ENCODE results near the gene FAM124B.

FAM124B gene

DNA sequence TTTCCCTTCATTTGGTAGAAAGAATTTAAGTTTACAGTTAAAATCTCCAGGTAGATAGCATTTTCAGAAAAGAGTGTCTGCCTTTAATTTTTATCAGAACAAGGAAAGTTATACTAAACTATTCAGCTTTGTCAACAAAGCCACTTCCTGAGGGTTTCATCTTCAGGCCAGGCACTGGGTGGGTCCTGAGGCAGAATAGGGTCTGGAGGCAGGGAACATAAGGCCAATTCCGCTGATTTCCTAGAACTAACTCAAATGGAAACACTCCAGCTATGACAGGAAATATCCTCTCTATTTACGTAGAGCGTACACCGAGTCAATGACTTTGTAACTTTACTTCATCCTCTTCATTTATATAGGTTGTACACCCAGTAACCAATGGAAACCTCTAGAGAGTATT is 32.7 kb upstream of the FAM124B start:
- H3K9me3 ChIP-seq (ENCODE audit: severe bottlenecking) = no peaks in the 10 kb centered on the region
- TF ChIP-seq CTCF (IDR thresholded peaks at IDR 0.05; ENCODE audit: poor library complexity, severe bottlenecking) = no peak
- no peaks in the 10 kb centered on the region for H3K36me3 ChIP-seq (ENCODE audit: low read depth)
- no peaks in the 10 kb centered on the region for H3K27me3 ChIP-seq (ENCODE audit: insufficient read depth, poor library complexity, severe bottlenecking)
- no peak overlapping the region for H3K27ac ChIP-seq (ENCODE audit: poor library complexity, severe bottlenecking)
- DNase-seq (ENCODE audit: low spot score) (no peak), ATAC-seq (ENCODE audit: low read depth) (no peak)
- no peak overlapping the region for H3K4me3 ChIP-seq (ENCODE audit: severe bottlenecking)
- no peaks in the 10 kb centered on the region for H3K4me1 ChIP-seq (ENCODE audit: insufficient read depth, poor library complexity, severe bottlenecking)

- Histone ChIP-seq H3K27ac (ENCODE audit: poor library complexity, severe bottlenecking) (no peak overlapping the region), H3K4me1 (ENCODE audit: insufficient read depth, poor library complexity, severe bottlenecking) (no peaks in the 10 kb centered on the region), H3K9me3 (ENCODE audit: severe bottlenecking) (no peaks in the 10 kb centered on the region), H3K27me3 (ENCODE audit: insufficient read depth, poor library complexity, severe bottlenecking) (no peaks in the 10 kb centered on the region), H3K4me3 (ENCODE audit: severe bottlenecking) (no peak overlapping the region), H3K36me3 (ENCODE audit: low read depth) (no peaks in the 10 kb centered on the region)
- TF ChIP-seq CTCF (IDR thresholded peaks at IDR 0.05; ENCODE audit: poor library complexity, severe bottlenecking) = no peak
- no peak for ATAC-seq (ENCODE audit: low read depth)
- DNase-seq (ENCODE audit: low spot score) = no peak
Observed at GRCh38 chr2:224433442-224433841, 31.5 kb upstream of the FAM124B start.

DNA sequence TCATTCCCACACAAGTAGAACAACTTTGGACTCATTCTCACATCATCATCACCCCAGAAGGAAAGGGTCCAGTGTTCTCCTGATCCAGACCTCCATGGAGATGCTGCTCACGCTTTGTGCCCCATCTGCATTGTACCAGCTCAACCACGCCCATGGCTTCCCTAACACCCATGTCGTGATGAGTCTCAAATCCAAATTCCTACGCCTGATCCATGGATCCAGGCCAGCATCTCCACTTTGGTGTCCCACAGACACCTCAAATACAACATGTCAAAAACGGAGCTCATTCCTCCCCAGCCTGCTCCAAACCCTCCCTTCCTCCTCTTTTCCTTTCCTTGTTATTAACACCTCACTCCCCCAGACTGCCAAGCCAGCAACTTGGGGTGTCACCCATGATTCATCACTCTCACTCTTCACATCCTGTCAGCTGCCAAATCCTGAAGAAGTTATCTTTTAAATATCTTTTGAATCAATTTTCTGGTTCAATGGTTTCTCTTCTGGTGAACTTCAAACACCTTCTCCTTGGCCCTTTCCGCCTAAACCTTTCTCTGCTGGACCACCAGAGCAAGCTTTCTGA is 30.2 kb upstream of the FAM124B start:
- no peak for ATAC-seq (ENCODE audit: low read depth)
- no peaks in the 10 kb centered on the region for H3K27me3 ChIP-seq (ENCODE audit: insufficient read depth, poor library complexity, severe bottlenecking)
- H3K36me3 ChIP-seq (ENCODE audit: low read depth) = no peaks in the 10 kb centered on the region
- no peak overlapping the region for H3K4me3 ChIP-seq (ENCODE audit: severe bottlenecking)
- H3K27ac ChIP-seq (ENCODE audit: poor library complexity, severe bottlenecking) = no peak overlapping the region
- DNase-seq (ENCODE audit: low spot score) = no peak
- H3K9me3 ChIP-seq (ENCODE audit: severe bottlenecking) = no peaks in the 10 kb centered on the region
- TF ChIP-seq CTCF (IDR thresholded peaks at IDR 0.05; ENCODE audit: poor library complexity, severe bottlenecking) = no peak
- no peaks in the 10 kb centered on the region for H3K4me1 ChIP-seq (ENCODE audit: insufficient read depth, poor library complexity, severe bottlenecking)

- no peaks in the 10 kb centered on the region for H3K4me1 ChIP-seq (ENCODE audit: insufficient read depth, poor library complexity, severe bottlenecking)
- H3K27ac ChIP-seq (ENCODE audit: poor library complexity, severe bottlenecking) = no peak overlapping the region
- no peak for DNase-seq (ENCODE audit: low spot score)
- no peaks in the 10 kb centered on the region for H3K36me3 ChIP-seq (ENCODE audit: low read depth)
- H3K9me3 ChIP-seq (ENCODE audit: severe bottlenecking) = no peaks in the 10 kb centered on the region
- TF ChIP-seq CTCF (IDR thresholded peaks at IDR 0.05; ENCODE audit: poor library complexity, severe bottlenecking) = no peak
- H3K27me3 ChIP-seq (ENCODE audit: insufficient read depth, poor library complexity, severe bottlenecking) = no peaks in the 10 kb centered on the region
- ATAC-seq (ENCODE audit: low read depth) = no peak
- H3K4me3 ChIP-seq (ENCODE audit: severe bottlenecking) = no peak overlapping the region
Observed at GRCh38 chr2:224429441-224429810, 27.5 kb upstream of the FAM124B start.

GRCh38 chr2:224428787-224429440 is 27.0 kb upstream of the FAM124B start:
- DNase-seq (ENCODE audit: low spot score) = no peak
- Histone ChIP-seq H3K4me1 (ENCODE audit: insufficient read depth, poor library complexity, severe bottlenecking) (no peaks in the 10 kb centered on the region), H3K4me3 (ENCODE audit: severe bottlenecking) (no peak overlapping the region), H3K36me3 (ENCODE audit: low read depth) (no peaks in the 10 kb centered on the region), H3K27ac (ENCODE audit: poor library complexity, severe bottlenecking) (no peak overlapping the region), H3K27me3 (ENCODE audit: insufficient read depth, poor library complexity, severe bottlenecking) (no peaks in the 10 kb centered on the region), H3K9me3 (ENCODE audit: severe bottlenecking) (no peaks in the 10 kb centered on the region)
- ATAC-seq (ENCODE audit: low read depth) = no peak
- no peak for TF ChIP-seq CTCF (IDR thresholded peaks at IDR 0.05; ENCODE audit: poor library complexity, severe bottlenecking)

Measured in RWPE2 (cell line).